Neural progenitor cell (in vitro differentiated cells): Measurements from ENCODE around the gene SPOCK1. TPM values are rescaled to one million over a fixed set of nuclear protein-coding genes. Genes with fewer than 3 reads are reported as not detected.

Source experiments
- DNase-seq: peaks from one replicate; pipeline ENCODE4 v3.0.0-alpha.2; 2016; ENCODE audit warnings: low spot score
- H2AFZ ChIP-seq: fragments of 200-600 bp; sonication (generic); replicated peaks from 2 replicates; pipeline ENCODE4 v1.6.1; 2016; ENCODE audit warnings: antibody characterized with exemption
- H3F3A ChIP-seq: fragments of 200-600 bp; sonication (generic); 2 replicates; pipeline ENCODE4 v1.6.1; 2016; ENCODE audit warnings: antibody characterized with exemption, low read depth
- H3K27ac ChIP-seq: fragments of 200-600 bp; sonication (generic); 2 replicates; pipeline ENCODE4 v1.5.1; 2016; ENCODE audit warnings: mild to moderate bottlenecking
- H3K27me3 ChIP-seq: fragments of 200-600 bp; sonication (generic); 2 replicates; pipeline ENCODE4 v1.6.1; 2016; ENCODE audit warnings: mild to moderate bottlenecking, moderate library complexity
- H3K36me3 ChIP-seq: fragments of 200-600 bp; sonication (generic); 2 replicates; pipeline ENCODE4 v1.5.1; 2016
- H3K4me1 ChIP-seq: fragments of 200-600 bp; sonication (generic); 2 replicates; pipeline ENCODE4 v1.6.1; 2016; ENCODE audit warnings: mixed run types
- H3K4me2 ChIP-seq: fragments of 200-600 bp; sonication (generic); 2 replicates; pipeline ENCODE4 v1.6.1; 2016
- H3K4me3 ChIP-seq: fragments of 200-600 bp; sonication (generic); 2 replicates; pipeline ENCODE4 v1.5.1; 2016
- H3K79me2 ChIP-seq: fragments of 200-600 bp; sonication (generic); 2 replicates; pipeline ENCODE4 v1.6.1; 2016; ENCODE audit warnings: low read depth
- H3K9ac ChIP-seq: fragments of 200-600 bp; sonication (generic); 2 replicates; pipeline ENCODE4 v1.6.1; 2016
- H3K9me3 ChIP-seq: fragments of 200-600 bp; sonication (generic); 2 replicates; pipeline ENCODE4 v1.5.1; 2016; ENCODE audit warnings: low read depth
- H4K20me1 ChIP-seq: fragments of 200-600 bp; sonication (generic); 2 replicates; pipeline ENCODE4 v1.6.1; 2016; ENCODE audit warnings: low read depth
- H3K27ac Mint-ChIP-seq: 3 replicates; pipeline ENCODE4 v1.8.0; 2021; ENCODE audit warnings: mixed read lengths
- H3K27me3 Mint-ChIP-seq: 2 replicates; pipeline ENCODE4 v1.8.0; 2022; ENCODE audit warnings: low read depth, mild to moderate bottlenecking, inconsistent platforms, moderate library complexity, mixed read lengths; ENCODE audit not compliant: insufficient read depth
- H3K36me3 Mint-ChIP-seq: 3 replicates; pipeline ENCODE4 v1.8.0; 2021; ENCODE audit warnings: mixed read lengths
- H3K4me1 Mint-ChIP-seq: 3 replicates; pipeline ENCODE4 v1.8.0; 2021; ENCODE audit warnings: mixed read lengths
- H3K4me3 Mint-ChIP-seq: 3 replicates; pipeline ENCODE4 v1.8.0; 2021; ENCODE audit warnings: mild to moderate bottlenecking, moderate library complexity, mixed read lengths
- H3K9me3 Mint-ChIP-seq: 3 replicates; pipeline ENCODE4 v1.8.0; 2020; ENCODE audit warnings: mixed read lengths
- CTCF ChIP-seq: fragments of 200-600 bp; sonication (generic); IDR thresholded peaks from 2 replicates; pipeline ENCODE4 v1.5.1; 2017; ENCODE audit warnings: antibody characterized with exemption, mild to moderate bottlenecking
- EZH2 ChIP-seq: fragments of 200-600 bp; sonication (generic); IDR thresholded peaks from 2 replicates; pipeline ENCODE4 v1.6.1; 2017; ENCODE audit warnings: antibody characterized with exemption, mild to moderate bottlenecking, moderate library complexity
- EZH2phosphoT487 ChIP-seq: fragments of 200-600 bp; sonication (generic); IDR thresholded peaks from 2 replicates; pipeline ENCODE4 v1.6.1; 2017; ENCODE audit warnings: antibody characterized with exemption
- total RNA-seq: library from RNA; depleted of rRNA; stranded (reverse); fragments of >200 nt; gene quantifications from 2 replicates; pipeline ENCODE4 v1.2.3, GENCODE V29; 2015; ENCODE audit warnings: low replicate concordance

SPOCK1 gene
- total RNA-seq, 1 donor from 2014 or later: 6.9 TPM

DNA sequence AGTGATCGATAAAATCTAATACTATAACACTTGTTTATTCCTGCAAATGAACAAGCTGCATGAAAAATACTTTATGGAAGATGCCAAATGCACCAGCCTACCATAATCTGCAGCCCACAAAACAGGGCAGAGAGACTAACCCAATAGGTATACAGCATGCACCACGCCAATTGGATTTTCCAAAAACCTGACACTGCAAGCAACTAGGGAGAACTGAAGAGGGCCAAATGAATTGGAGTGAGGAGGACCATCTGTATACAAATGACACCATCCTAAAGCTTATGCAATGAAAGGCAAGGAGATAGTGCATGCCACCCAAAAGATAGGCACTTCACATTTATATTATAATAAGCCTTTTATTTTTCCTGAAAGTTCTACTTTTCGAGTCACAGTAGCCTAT is 100.4 kb downstream of the SPOCK1 start:
- Mint-ChIP-seq H3K36me3 (no peaks in the 10 kb centered on the region), H3K27me3 (no peaks in the 10 kb centered on the region), H3K9me3 (no peaks in the 10 kb centered on the region), H3K27ac (no peak overlapping the region), H3K4me3 (no peak overlapping the region), H3K4me1 (peaks cover 4% of the 10 kb centered on the region)
- no peak for TF ChIP-seq CTCF
- no peak for TF ChIP-seq EZH2phosphoT487
- no peak for TF ChIP-seq EZH2
- no peaks in the 10 kb centered on the region for H3F3A ChIP-seq
- no peak overlapping the region for H2AFZ ChIP-seq
- H3K27ac ChIP-seq: no peak overlapping the region
- no peak for DNase-seq
- H4K20me1 ChIP-seq: no peaks in the 10 kb centered on the region
- no peaks in the 10 kb centered on the region for H3K9me3 ChIP-seq
- H3K36me3 ChIP-seq: no peaks in the 10 kb centered on the region
- no peak overlapping the region for H3K9ac ChIP-seq
- H3K79me2 ChIP-seq: no peaks in the 10 kb centered on the region
- H3K4me3 ChIP-seq: no peak overlapping the region
- H3K4me2 ChIP-seq: no peak overlapping the region
- H3K4me1 ChIP-seq: no peaks in the 10 kb centered on the region
- H3K27me3 ChIP-seq: no peaks in the 10 kb centered on the region

GRCh38 chr5:137398154-137398553 is 101.0 kb downstream of the SPOCK1 start:
- no peak for DNase-seq
- TF ChIP-seq CTCF (no peak), EZH2phosphoT487 (no peak), EZH2 (no peak)
- Histone ChIP-seq H3K27ac (no peak overlapping the region), H3K9me3 (no peaks in the 10 kb centered on the region), H3K36me3 (no peaks in the 10 kb centered on the region), H2AFZ (no peak overlapping the region), H3K4me3 (no peak overlapping the region), H3K27me3 (no peaks in the 10 kb centered on the region), H3F3A (no peaks in the 10 kb centered on the region), H3K79me2 (no peaks in the 10 kb centered on the region), H4K20me1 (no peaks in the 10 kb centered on the region), H3K4me2 (no peak overlapping the region), H3K4me1 (no peaks in the 10 kb centered on the region), H3K9ac (no peak overlapping the region)
- Mint-ChIP-seq H3K36me3 (no peaks in the 10 kb centered on the region), H3K4me1 (peaks cover 4% of the 10 kb centered on the region), H3K4me3 (no peak overlapping the region), H3K27ac (no peak overlapping the region), H3K27me3 (no peaks in the 10 kb centered on the region), H3K9me3 (no peaks in the 10 kb centered on the region)

- DNase-seq: no peak
- H3K36me3 Mint-ChIP-seq: no peaks in the 10 kb centered on the region
- no peak overlapping the region for H3K4me3 ChIP-seq
- no peak overlapping the region for H3K4me3 Mint-ChIP-seq
- no peaks in the 10 kb centered on the region for H3F3A ChIP-seq
- no peaks in the 10 kb centered on the region for H3K36me3 ChIP-seq
- H3K27ac ChIP-seq: no peak overlapping the region
- H3K27me3 Mint-ChIP-seq: peaks cover 2% of the 10 kb centered on the region
- no peak overlapping the region for H3K4me2 ChIP-seq
- H4K20me1 ChIP-seq: no peaks in the 10 kb centered on the region
- TF ChIP-seq EZH2 (no peak), EZH2phosphoT487 (no peak), CTCF (no peak)
- H2AFZ ChIP-seq: no peak overlapping the region
- no peaks in the 10 kb centered on the region for H3K4me1 ChIP-seq
- H3K4me1 Mint-ChIP-seq: no peaks in the 10 kb centered on the region
- H3K27ac Mint-ChIP-seq: no peak overlapping the region
- no peaks in the 10 kb centered on the region for H3K9me3 Mint-ChIP-seq
- no peaks in the 10 kb centered on the region for H3K79me2 ChIP-seq
- no peaks in the 10 kb centered on the region for H3K9me3 ChIP-seq
- H3K27me3 ChIP-seq: no peaks in the 10 kb centered on the region
- H3K9ac ChIP-seq: no peak overlapping the region
Measured at GRCh38 chr5:137395011-137395755, 103.9 kb downstream of the SPOCK1 start.
